GM21717 (cell line): Measurements from ENCODE around the gene BSND.
"Not testable (repeated sequence)": the region's sequence is repeated elsewhere in the genome, so short reads cannot be mapped to it uniquely, and the experiment has no call there.

Source experiments
- ATAC-seq: cut with Tn5 transposase; IDR thresholded peaks from one replicate; pipeline ENCODE4 v1.9.1; 2021; ENCODE audit warnings: mild to moderate bottlenecking, moderate library complexity; ENCODE audit not compliant: unreplicated experiment

The BSND gene

GRCh38 chr1:54998677-54999076 lies at the start of gene BSND:
Gene BSND (plus strand): TSS chr1:54998933. CDS start chr1:54999187, 254 bp downstream.
- no peak for ATAC-seq

GRCh38 chr1:54949053-54949452 lies 49.7 kb upstream of the BSND start:
- ATAC-seq = no peak

- no peak for ATAC-seq
These were observed 48.7 kb upstream of the BSND start for GRCh38 chr1:54950006-54950368.

- no peak for ATAC-seq
These were observed 48.2 kb upstream of the BSND start for GRCh38 chr1:54950369-54951163.

- ATAC-seq = no peak
These were observed 46.9 kb upstream of the BSND start for GRCh38 chr1:54951810-54952226.

GRCh38 chr1:54952950-54953718 lies 45.6 kb upstream of the BSND start:
- no peak for ATAC-seq

- ATAC-seq = no peak
These were observed 44.9 kb upstream of the BSND start for GRCh38 chr1:54953846-54954245.

- no peak for ATAC-seq
These were observed 43.4 kb upstream of the BSND start for GRCh38 chr1:54955359-54955758.

GRCh38 chr1:54956726-54957125 lies 42.0 kb upstream of the BSND start:
- no peak for ATAC-seq

- ATAC-seq = no peak
These were observed 39.5 kb upstream of the BSND start for GRCh38 chr1:54959241-54959640.

- no peak for ATAC-seq
These were observed 35.9 kb upstream of the BSND start for GRCh38 chr1:54962612-54963395.

- ATAC-seq = not testable (repeated sequence)
These were observed 34.9 kb upstream of the BSND start for GRCh38 chr1:54963829-54964228.

- peak; percentile 90 for ATAC-seq
These were observed 33.0 kb upstream of the BSND start for GRCh38 chr1:54965624-54966340.

- no peak for ATAC-seq
These were observed 31.4 kb upstream of the BSND start for GRCh38 chr1:54967372-54967771.

GRCh38 chr1:54968551-54968950 lies 30.2 kb upstream of the BSND start:
- ATAC-seq = no peak

GRCh38 chr1:54969879-54970278 lies 28.9 kb upstream of the BSND start:
- no peak for ATAC-seq

- ATAC-seq = no peak
These were observed 27.8 kb upstream of the BSND start for GRCh38 chr1:54970901-54971300.

GRCh38 chr1:54971317-54971791 lies 27.4 kb upstream of the BSND start:
- ATAC-seq = peak; percentile 81

GRCh38 chr1:54972436-54972835 lies 26.3 kb upstream of the BSND start:
- no peak for ATAC-seq

- no peak for ATAC-seq
These were observed 25.4 kb upstream of the BSND start for GRCh38 chr1:54973205-54973921.
